Activated CD4-positive, alpha-beta T cell treated with anti-CD3 and anti-CD28 coated beads for 36 hours (primary cell): Measurements from ENCODE around the gene OTOGL. TPM values are rescaled to one million over a fixed set of nuclear protein-coding genes. Genes with fewer than 3 reads are reported as not detected.

Experiments
- total RNA-seq, 2 experiments: library from RNA; stranded (reverse); gene quantifications; one replicate each; pipeline ENCODE4 v1.2.3, GENCODE V29; 2021

Gene OTOGL
- total RNA-seq, 2 experiments from 2014 or later = not detected

Other genes with a start within 250 kb of the OTOGL start
- 100 to 1,000 TPM in 1 of 2 experiments, 10 to 100 TPM in 1; 72.2 to 134 TPM for gene PPP1R12A, start 164.4 kb upstream of the OTOGL start, total RNA-seq